HepG2 (cell line): ENCODE results near the gene SCGB1D1. TPM values are rescaled to one million over a fixed set of nuclear protein-coding genes. Genes with fewer than 3 reads are reported as not detected.
A peak's percentile ranks its signal among the peaks of the same experiment; 100 is the strongest.

Experiments
- CHCHD3 ChIP-seq: sonication (generic); formaldehyde crosslinking; IDR thresholded peaks from 2 replicates; pipeline ENCODE4 v1.8.0; 2022; ENCODE audit warnings: mild to moderate bottlenecking, missing genetic modification reagents, moderate library complexity
- GABPB1 ChIP-seq: IDR thresholded peaks from 2 replicates; pipeline ENCODE4 v1.6.1; 2016; ENCODE audit warnings: mild to moderate bottlenecking, missing genetic modification reagents, moderate library complexity, missing compliant biosample characterization
- GMEB1 ChIP-seq: sonication (generic); formaldehyde crosslinking; IDR thresholded peaks from 2 replicates; pipeline ENCODE4 v1.5.1; 2020; ENCODE audit warnings: missing genetic modification reagents, mild to moderate bottlenecking, borderline replicate concordance
- HOMEZ ChIP-seq: IDR thresholded peaks from 2 replicates; pipeline ENCODE4 v1.6.1; 2016; ENCODE audit warnings: low read depth
- MNT ChIP-seq: fragments of 450-650 bp; IDR thresholded peaks from 2 replicates; pipeline ENCODE4 v1.6.1; 2016
- NR2F6 ChIP-seq, 2 experiments: IDR thresholded peaks; 2 replicates each; pipeline ENCODE4 v1.6.1; 2016; ENCODE audit warnings: antibody characterized with exemption in 1 of 2, mild to moderate bottlenecking in 1 of 2
- RBM39 ChIP-seq: fragments of 200-400 bp; formaldehyde crosslinking; IDR thresholded peaks from one replicate; pipeline ENCODE4 v1.6.1; 2018; ENCODE audit warnings: antibody characterized with exemption, mild to moderate bottlenecking, low read depth, low read length; ENCODE audit not compliant: poor library complexity, severe bottlenecking
- SALL1 ChIP-seq: sonication (generic); formaldehyde crosslinking; IDR thresholded peaks from 2 replicates; pipeline ENCODE4 v1.8.0; 2022; ENCODE audit warnings: mild to moderate bottlenecking, missing genetic modification reagents
- SIN3A ChIP-seq: IDR thresholded peaks from 2 replicates; pipeline ENCODE4 v1.6.1; 2011; ENCODE audit warnings: low read depth, mild to moderate bottlenecking, control low read depth, low read length, borderline replicate concordance
- ZBED4 ChIP-seq: sonication (generic); formaldehyde crosslinking; IDR thresholded peaks from 2 replicates; pipeline ENCODE4 v1.4.0; 2020; ENCODE audit warnings: missing genetic modification reagents, borderline replicate concordance
- ZFP62 ChIP-seq: sonication (generic); formaldehyde crosslinking; IDR thresholded peaks from 2 replicates; pipeline ENCODE4 v1.4.0; 2020; ENCODE audit warnings: missing genetic modification reagents
- ZMYM2 ChIP-seq: sonication (generic); formaldehyde crosslinking; IDR thresholded peaks from 2 replicates; pipeline ENCODE4 v1.8.0; 2022; ENCODE audit warnings: mild to moderate bottlenecking, missing genetic modification reagents
- ZNF138 ChIP-seq: sonication (generic); formaldehyde crosslinking; IDR thresholded peaks from 2 replicates; pipeline ENCODE4 v1.5.0; 2020; ENCODE audit warnings: mild to moderate bottlenecking, low read depth, missing genetic modification reagents
- ZNF24 ChIP-seq: fragments of 450-650 bp; IDR thresholded peaks from 2 replicates; pipeline ENCODE4 v1.6.1; 2017; ENCODE audit warnings: antibody characterized with exemption, mild to moderate bottlenecking
- polyA plus RNA-seq, 8 experiments: library from polyadenylated mRNA; depleted of rRNA in 3 of 8; stranded (reverse) in 7 of 8; unstranded in 1 of 8; fragments of >200 nt; fragmentation: Illumina TruSeq in 4 of 8; extraction: Trizol in 4 of 8; gene quantifications; 2 replicates each; pipeline versions ENCODE4 v1.2.1 to v1.2.3, GENCODE V29; 2011 to 2016; ENCODE audit warnings: low read depth in 4 of 8, missing spikeins in 1 of 8, mixed read lengths in 1 of 8; ENCODE audit not compliant: insufficient read depth in 1 of 8
- total RNA-seq, 5 experiments: library from RNA; depleted of rRNA; stranded (reverse); fragments of >200 nt; fragmentation: Illumina TruSeq; extraction: Trizol; gene quantifications; 2 replicates each; pipeline ENCODE4 v1.2.3, GENCODE V29; 2016; ENCODE audit warnings: low read depth in 1 of 5
- TF ChIP-seq, protein P1 (sequence below): sonication (generic); formaldehyde crosslinking; IDR thresholded peaks from 2 replicates; pipeline ENCODE4 v1.5.1; 2020; ENCODE audit warnings: mild to moderate bottlenecking, missing genetic modification reagents, moderate library complexity
- TF ChIP-seq, protein P2 (sequence below): IDR thresholded peaks from 2 replicates; pipeline ENCODE4 v1.6.1; 2016; ENCODE audit warnings: mild to moderate bottlenecking, missing biosample characterization, missing genetic modification reagents

SCGB1D1 gene
- total and polyA plus RNA-seq, 2 of the 13 experiments (the other 11 are each of a cell fraction or from before 2014, with no cell fraction given) = not detected

- TF ChIP-seq ZNF138 (no peak), ZBED4 (CRISPR knock-in tag) (no peak), ZMYM2 (no peak), MNT (peak; percentile 77), CHCHD3 (CRISPR knock-in tag) (no peak), HOMEZ (CRISPR knock-in tag) (no peak), GABPB1 (CRISPR knock-in tag) (peak; percentile 17; the same call in 1 of the 2 replicates), GMEB1 (CRISPR knock-in tag) (no peak), ZFP62 (CRISPR knock-in tag) (no peak), ZNF24 (no peak), SALL1 (CRISPR knock-in tag) (peak; percentile 44; the same call in 1 of the 2 replicates), RBM39 (no peak), NR2F6 (IDR thresholded peaks at IDR 0.05) (no peak), NR2F6 (CRISPR knock-in tag; IDR thresholded peaks at IDR 0.05) (0 out of 2 replicates have a peak, but pooled peaks have one; percentile 7), SIN3A (no peak)
- TF ChIP-seq, protein P1, sequence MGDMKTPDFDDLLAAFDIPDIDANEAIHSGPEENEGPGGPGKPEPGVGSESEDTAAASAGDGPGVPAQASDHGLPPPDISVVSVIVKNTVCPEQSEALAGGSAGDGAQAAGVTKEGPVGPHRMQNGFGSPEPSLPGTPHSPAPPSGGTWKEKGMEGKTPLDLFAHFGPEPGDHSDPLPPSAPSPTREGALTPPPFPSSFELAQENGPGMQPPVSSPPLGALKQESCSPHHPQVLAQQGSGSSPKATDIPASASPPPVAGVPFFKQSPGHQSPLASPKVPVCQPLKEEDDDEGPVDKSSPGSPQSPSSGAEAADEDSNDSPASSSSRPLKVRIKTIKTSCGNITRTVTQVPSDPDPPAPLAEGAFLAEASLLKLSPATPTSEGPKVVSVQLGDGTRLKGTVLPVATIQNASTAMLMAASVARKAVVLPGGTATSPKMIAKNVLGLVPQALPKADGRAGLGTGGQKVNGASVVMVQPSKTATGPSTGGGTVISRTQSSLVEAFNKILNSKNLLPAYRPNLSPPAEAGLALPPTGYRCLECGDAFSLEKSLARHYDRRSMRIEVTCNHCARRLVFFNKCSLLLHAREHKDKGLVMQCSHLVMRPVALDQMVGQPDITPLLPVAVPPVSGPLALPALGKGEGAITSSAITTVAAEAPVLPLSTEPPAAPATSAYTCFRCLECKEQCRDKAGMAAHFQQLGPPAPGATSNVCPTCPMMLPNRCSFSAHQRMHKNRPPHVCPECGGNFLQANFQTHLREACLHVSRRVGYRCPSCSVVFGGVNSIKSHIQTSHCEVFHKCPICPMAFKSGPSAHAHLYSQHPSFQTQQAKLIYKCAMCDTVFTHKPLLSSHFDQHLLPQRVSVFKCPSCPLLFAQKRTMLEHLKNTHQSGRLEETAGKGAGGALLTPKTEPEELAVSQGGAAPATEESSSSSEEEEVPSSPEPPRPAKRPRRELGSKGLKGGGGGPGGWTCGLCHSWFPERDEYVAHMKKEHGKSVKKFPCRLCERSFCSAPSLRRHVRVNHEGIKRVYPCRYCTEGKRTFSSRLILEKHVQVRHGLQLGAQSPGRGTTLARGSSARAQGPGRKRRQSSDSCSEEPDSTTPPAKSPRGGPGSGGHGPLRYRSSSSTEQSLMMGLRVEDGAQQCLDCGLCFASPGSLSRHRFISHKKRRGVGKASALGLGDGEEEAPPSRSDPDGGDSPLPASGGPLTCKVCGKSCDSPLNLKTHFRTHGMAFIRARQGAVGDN (CRISPR knock-in tag) = peak; percentile 61
- TF ChIP-seq, protein P2, sequence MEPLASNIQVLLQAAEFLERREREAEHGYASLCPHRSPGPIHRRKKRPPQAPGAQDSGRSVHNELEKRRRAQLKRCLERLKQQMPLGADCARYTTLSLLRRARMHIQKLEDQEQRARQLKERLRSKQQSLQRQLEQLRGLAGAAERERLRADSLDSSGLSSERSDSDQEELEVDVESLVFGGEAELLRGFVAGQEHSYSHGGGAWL = no peak
Observed at GRCh38 chr11:62169448-62169847, 20.6 kb upstream of the SCGB1D1 start (continued).
